IMR-90 (cell line): ENCODE results near the gene DUS3L. TPM values are rescaled to one million over a fixed set of nuclear protein-coding genes. Genes with fewer than 3 reads are reported as not detected.

ENCODE experiments used
- ATAC-seq: fragments of 200-7000 bp; cut with Tn5 transposase; 2 replicates; pipeline ENCODE4 v1.9.1; 2020; ENCODE audit warnings: low read depth, mild to moderate bottlenecking, moderate library complexity
- BruUV-seq: library from RNA; stranded (reverse); fragments of 400-500 nt; replicated peaks from 2 replicates; lab custom pipeline; 2021; lab: Mats Ljungman, UMichigan
- CTCF ChIA-PET: fragments of 300-600 bp; formaldehyde crosslinking; extraction: SDS; loops from one replicate; lab custom pipeline; 2021; ENCODE audit warnings: antibody characterized with exemption; lab: Yijun Ruan, JAX
- POLR2A ChIA-PET: fragments of 300-600 bp; sonication (Branson Sonifier 250); formaldehyde crosslinking; loops from one replicate; lab custom pipeline; 2022; ENCODE audit warnings: antibody characterized with exemption; ENCODE audit not compliant: unreplicated experiment; lab: Charles Lee
- DNase-seq: peaks from one replicate; pipeline ENCODE4 v3.0.0; 2013
- H2AFZ ChIP-seq: replicated peaks from 2 replicates; pipeline ENCODE3; 2013; ENCODE audit warnings: low read length, mild to moderate bottlenecking; ENCODE audit not compliant: poor library complexity
- H2AK5ac ChIP-seq: 2 replicates; pipeline ENCODE4 v1.6.1; 2013; ENCODE audit warnings: low read depth, low read length, inconsistent platforms
- H2AK9ac ChIP-seq: replicated peaks from 2 replicates; pipeline ENCODE3; 2013; ENCODE audit warnings: mild to moderate bottlenecking, low read depth, low read length, moderate library complexity; ENCODE audit not compliant: poor library complexity
- H2BK120ac ChIP-seq: 2 replicates; pipeline ENCODE4 v1.6.1; 2013; ENCODE audit warnings: low read depth, low read length, inconsistent platforms
- H2BK15ac ChIP-seq: 3 replicates; pipeline ENCODE4 v1.6.1; 2013; ENCODE audit warnings: low read depth, low read length, inconsistent platforms
- H2BK20ac ChIP-seq: 2 replicates; pipeline ENCODE4 v1.6.1; 2013; ENCODE audit warnings: low read depth, mild to moderate bottlenecking, inconsistent platforms, low read length, moderate library complexity
- H2BK5ac ChIP-seq: 2 replicates; pipeline ENCODE4 v1.6.1; 2013; ENCODE audit warnings: mild to moderate bottlenecking, low read depth, low read length, inconsistent platforms; ENCODE audit not compliant: poor library complexity, severe bottlenecking
- H3K14ac ChIP-seq: replicated peaks from 2 replicates; pipeline ENCODE4 v1.6.1; 2013; ENCODE audit warnings: low read depth, low read length, inconsistent platforms
- H3K18ac ChIP-seq: 2 replicates; pipeline ENCODE4 v1.6.1; 2013; ENCODE audit warnings: low read depth, low read length, control low read depth
- H3K23ac ChIP-seq: 2 replicates; pipeline ENCODE4 v1.6.1; 2013; ENCODE audit warnings: low read depth, low read length, inconsistent platforms
- H3K27ac ChIP-seq: 2 replicates; pipeline ENCODE4 v1.5.1; 2013; ENCODE audit warnings: mild to moderate bottlenecking, control low read depth, low read length; ENCODE audit not compliant: insufficient read depth
- H3K27me3 ChIP-seq: 2 replicates; pipeline ENCODE4 v1.6.1; 2013; ENCODE audit warnings: low read length; ENCODE audit not compliant: control insufficient read depth, insufficient read depth
- H3K36me3 ChIP-seq: 2 replicates; pipeline ENCODE4 v1.6.1; 2013; ENCODE audit warnings: low read length, mixed read lengths; ENCODE audit not compliant: control insufficient read depth, insufficient read depth
- H3K4ac ChIP-seq: 2 replicates; pipeline ENCODE4 v1.6.1; 2013; ENCODE audit warnings: low read depth, low read length, inconsistent platforms
- H3K4me1 ChIP-seq: 2 replicates; pipeline ENCODE4 v1.6.1; 2013; ENCODE audit warnings: low read length, mixed read lengths; ENCODE audit not compliant: control insufficient read depth, insufficient read depth
- H3K4me2 ChIP-seq: 2 replicates; pipeline ENCODE4 v1.6.1; 2013; ENCODE audit warnings: low read depth, mild to moderate bottlenecking, control low read depth, low read length, moderate library complexity
- H3K4me3 ChIP-seq: 2 replicates; pipeline ENCODE4 v1.5.1; 2013; ENCODE audit warnings: low read depth, mild to moderate bottlenecking, control low read depth, low read length, moderate library complexity; ENCODE audit not compliant: insufficient read depth
- H3K56ac ChIP-seq: 2 replicates; pipeline ENCODE4 v1.6.1; 2013; ENCODE audit warnings: low read length, inconsistent platforms; ENCODE audit not compliant: insufficient read depth; ENCODE audit errors: extremely low read depth
- H3K79me1 ChIP-seq, 2 experiments: 2 replicates each; pipeline ENCODE4 v1.6.1; 2013; ENCODE audit warnings: low read length in 2 of 2, inconsistent platforms in 1 of 2, low read depth in 1 of 2
- H3K9ac ChIP-seq: 2 replicates; pipeline ENCODE4 v1.6.1; 2013; ENCODE audit warnings: low read depth, low read length, control low read depth
- H3K9me1 ChIP-seq: 2 replicates; pipeline ENCODE4 v1.6.1; 2013; ENCODE audit warnings: low read length, inconsistent platforms; ENCODE audit not compliant: insufficient read depth
- H3K9me3 ChIP-seq: 2 replicates; pipeline ENCODE4 v1.6.1; 2013; ENCODE audit warnings: low read length; ENCODE audit not compliant: control insufficient read depth, insufficient read depth
- H4K20me1 ChIP-seq: 2 replicates; pipeline ENCODE4 v1.6.1; 2013; ENCODE audit warnings: low read length, inconsistent platforms; ENCODE audit not compliant: insufficient read depth
- H4K5ac ChIP-seq: 2 replicates; pipeline ENCODE4 v1.6.1; 2013; ENCODE audit warnings: mild to moderate bottlenecking, low read depth, low read length, control low read depth
- H4K8ac ChIP-seq, 2 experiments: 2 replicates each; pipeline ENCODE4 v1.6.1; 2013; ENCODE audit warnings: low read depth in 2 of 2, low read length in 2 of 2, control low read depth in 1 of 2, inconsistent platforms in 1 of 2
- H4K91ac ChIP-seq: 2 replicates; pipeline ENCODE4 v1.6.1; 2013; ENCODE audit warnings: low read depth, low read length, inconsistent platforms; ENCODE audit not compliant: insufficient read depth
- BHLHE40 ChIP-seq: fragments of 150-350 bp; IDR thresholded peaks from 2 replicates; pipeline ENCODE4 v1.6.1; 2016; ENCODE audit warnings: mild to moderate bottlenecking, low read depth, low read length
- CEBPB ChIP-seq: IDR thresholded peaks from 2 replicates; pipeline ENCODE4 v1.6.1; 2012; ENCODE audit warnings: low read depth, low read length, improper control_type of control experiment
- CHD1 ChIP-seq: IDR thresholded peaks from 2 replicates; pipeline ENCODE4 v1.6.1; 2012; ENCODE audit warnings: low read depth, low read length, improper control_type of control experiment
- FOS ChIP-seq: fragments of 150-350 bp; IDR thresholded peaks from 2 replicates; pipeline ENCODE4 v1.6.1; 2016; ENCODE audit warnings: low read depth, low read length
- MAFK ChIP-seq: IDR thresholded peaks from 2 replicates; pipeline ENCODE4 v1.6.1; 2012; ENCODE audit warnings: low read depth, low read length, improper control_type of control experiment
- MAZ ChIP-seq: IDR thresholded peaks from 2 replicates; pipeline ENCODE4 v1.6.1; 2012; ENCODE audit warnings: low read depth, mild to moderate bottlenecking, low read length, improper control_type of control experiment, moderate library complexity, borderline replicate concordance
- MXI1 ChIP-seq: IDR thresholded peaks from 2 replicates; pipeline ENCODE4 v1.6.1; 2012; ENCODE audit warnings: low read depth, mild to moderate bottlenecking, low read length, moderate library complexity, borderline replicate concordance
- NFE2L2 ChIP-seq: fragments of 150-350 bp; IDR thresholded peaks from 2 replicates; pipeline ENCODE4 v1.6.1; 2016; ENCODE audit warnings: low read depth, mild to moderate bottlenecking, low read length
- POLR2A ChIP-seq: IDR thresholded peaks from 2 replicates; pipeline ENCODE4 v1.6.1; 2012; ENCODE audit warnings: mild to moderate bottlenecking, low read depth, low read length
- RAD21 ChIP-seq: IDR thresholded peaks from 2 replicates; pipeline ENCODE4 v1.6.1; 2012; ENCODE audit warnings: low read length, improper control_type of control experiment
- RCOR1 ChIP-seq: IDR thresholded peaks from 2 replicates; pipeline ENCODE4 v1.6.1; 2012; ENCODE audit warnings: mild to moderate bottlenecking, low read length, improper control_type of control experiment; ENCODE audit not compliant: insufficient replicate concordance
- RFX5 ChIP-seq: IDR thresholded peaks from 2 replicates; pipeline ENCODE4 v1.8.0; 2012; ENCODE audit warnings: low read depth, mild to moderate bottlenecking, low read length, moderate library complexity
- SMC3 ChIP-seq: fragments of 150-350 bp; IDR thresholded peaks from 2 replicates; pipeline ENCODE4 v1.6.1; 2016; ENCODE audit warnings: low read depth, mild to moderate bottlenecking, antibody characterized with exemption, low read length, moderate library complexity
- WGBS, 2 experiments: methylation state at CpG; one replicate each; pipeline versions ENCODE4 v1.1.5 to v1.1.7; 2013; ENCODE audit warnings: missing lambda C conversion rate in 2 of 2; ENCODE audit not compliant: insufficient read length in 1 of 2; ENCODE audit errors: extremely low coverage in 2 of 2; 5-methylcytosine and 5-hydroxymethylcytosine counted together
- dilution Hi-C: fragments of 300-500 bp; cut with HindIII; formaldehyde crosslinking; loops from one replicate; pipeline ENCODE4 v1.14.3; 2018; ENCODE audit warnings: low sequenced_read_pairs; ENCODE audit not compliant: unreplicated experiment
- in situ Hi-C: fragments of 300-500 bp; cut with MboI; formaldehyde crosslinking; loops from 3 replicates; pipeline ENCODE4 v1.14.3; 2019; ENCODE audit warnings: low sequenced_read_pairs, inconsistent platforms, mixed read lengths
- intact Hi-C: fragments of 100-400 bp; cut with micrococcal nuclease; formaldehyde crosslinking; loops from 2 replicates; pipeline ENCODE4 v1.10.0; 2022
- polyA plus RNA-seq, 3 experiments: library from polyadenylated mRNA; depleted of rRNA; stranded (reverse); fragments of >200 nt; gene quantifications; 2 replicates each; pipeline ENCODE4 v1.2.3, GENCODE V29; 2012; ENCODE audit warnings: low replicate concordance in 1 of 3
- total RNA-seq: library from RNA; depleted of rRNA; stranded (reverse); fragments of >200 nt; gene quantifications from 2 replicates; pipeline ENCODE4 v1.2.3, GENCODE V29; 2012
- TF ChIP-seq, protein P1 (sequence below): conservative IDR thresholded peaks from 2 replicates; pipeline ENCODE4 v1.5.1; 2012; ENCODE audit warnings: mild to moderate bottlenecking, low read depth, low read length, improper control_type of control experiment
- TF ChIP-seq, protein P2 (sequence below): fragments of 150-350 bp; IDR thresholded peaks from 2 replicates; pipeline ENCODE4 v1.6.1; 2016; ENCODE audit warnings: low read depth, mild to moderate bottlenecking, low read length, moderate library complexity, borderline replicate concordance
- TF ChIP-seq, protein P3 (sequence below): fragments of 150-350 bp; IDR thresholded peaks from 2 replicates; pipeline ENCODE4 v1.6.1; 2017; ENCODE audit warnings: mild to moderate bottlenecking, antibody characterized with exemption, low read length, low read depth

The DUS3L gene
- total and polyA plus RNA-seq, 2 of the 4 experiments (the other 2 are of a cell fraction), result 12.4 to 21.3 TPM

DNA sequence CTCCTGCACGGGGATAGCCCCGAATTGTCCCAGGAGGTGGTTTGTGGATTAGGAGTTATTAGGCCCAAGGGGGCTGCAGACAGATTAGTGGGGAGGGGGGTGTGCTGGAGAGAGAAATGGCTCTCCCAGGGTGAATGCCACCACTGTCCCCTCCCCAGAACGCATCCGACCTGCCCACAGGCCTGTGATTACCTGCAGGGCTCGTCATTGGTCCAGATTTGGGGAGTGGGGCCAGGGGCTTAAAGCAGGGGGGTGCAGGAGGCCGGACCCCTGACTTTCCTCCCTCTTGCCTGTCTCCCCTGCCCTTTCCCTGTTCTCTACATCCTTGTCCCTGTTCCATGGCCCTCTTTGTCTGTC, 15.1 kb upstream of the DUS3L start:
- intact Hi-C loops (loop anchor here (10.0 kb wide), 1 partner anchor 159 kb away; no protein-coding TSS in a partner anchor), dilution Hi-C loops (no loop called here), in situ Hi-C loops (loop anchor here (10.0 kb wide), 1 partner anchor 219 kb away; no protein-coding TSS in a partner anchor)
- Histone ChIP-seq H3K9ac (no peak overlapping the region), H2AFZ (peak overlapping the region; percentile 73), H3K23ac (no peak overlapping the region), H3K79me1 (no peaks in the 10 kb centered on the region), H3K18ac (no peak overlapping the region), H3K9me3 (no peaks in the 10 kb centered on the region), H2BK15ac (no peak overlapping the region), H2AK5ac (no peak overlapping the region), H3K4me2 (no peak overlapping the region), H3K4me3 (no peak overlapping the region), H3K27ac (no peak overlapping the region), H4K8ac (no peak overlapping the region), H3K56ac (no peak overlapping the region), H3K14ac (no peak overlapping the region), H2AK9ac (no peak overlapping the region), H3K36me3 (no peaks in the 10 kb centered on the region), H4K20me1 (no peaks in the 10 kb centered on the region), H4K91ac (no peak overlapping the region), H3K9me1 (no peaks in the 10 kb centered on the region), H3K4me1 (peaks cover 3% of the 10 kb centered on the region; the same call in 1 of the 2 replicates), H2BK120ac (no peak overlapping the region; the same call in 1 of the 2 replicates), H4K5ac (no peak overlapping the region), H3K4ac (no peak overlapping the region), H3K27me3 (peaks cover 21% of the 10 kb centered on the region), H2BK5ac (no peak overlapping the region), H2BK20ac (no peak overlapping the region)
- DNase-seq (no peak), ATAC-seq (no peak)
- TF ChIP-seq, protein P1, sequence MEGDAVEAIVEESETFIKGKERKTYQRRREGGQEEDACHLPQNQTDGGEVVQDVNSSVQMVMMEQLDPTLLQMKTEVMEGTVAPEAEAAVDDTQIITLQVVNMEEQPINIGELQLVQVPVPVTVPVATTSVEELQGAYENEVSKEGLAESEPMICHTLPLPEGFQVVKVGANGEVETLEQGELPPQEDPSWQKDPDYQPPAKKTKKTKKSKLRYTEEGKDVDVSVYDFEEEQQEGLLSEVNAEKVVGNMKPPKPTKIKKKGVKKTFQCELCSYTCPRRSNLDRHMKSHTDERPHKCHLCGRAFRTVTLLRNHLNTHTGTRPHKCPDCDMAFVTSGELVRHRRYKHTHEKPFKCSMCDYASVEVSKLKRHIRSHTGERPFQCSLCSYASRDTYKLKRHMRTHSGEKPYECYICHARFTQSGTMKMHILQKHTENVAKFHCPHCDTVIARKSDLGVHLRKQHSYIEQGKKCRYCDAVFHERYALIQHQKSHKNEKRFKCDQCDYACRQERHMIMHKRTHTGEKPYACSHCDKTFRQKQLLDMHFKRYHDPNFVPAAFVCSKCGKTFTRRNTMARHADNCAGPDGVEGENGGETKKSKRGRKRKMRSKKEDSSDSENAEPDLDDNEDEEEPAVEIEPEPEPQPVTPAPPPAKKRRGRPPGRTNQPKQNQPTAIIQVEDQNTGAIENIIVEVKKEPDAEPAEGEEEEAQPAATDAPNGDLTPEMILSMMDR, result no peak
- TF ChIP-seq MXI1 (no peak), RAD21 (no peak), NFE2L2 (no peak), CEBPB (no peak), POLR2A (no peak), BHLHE40 (no peak), SMC3 (no peak), MAFK (no peak), RFX5 (no peak), MAZ (no peak), FOS (no peak), CHD1 (no peak), RCOR1 (no peak)
- TF ChIP-seq, protein P2, sequence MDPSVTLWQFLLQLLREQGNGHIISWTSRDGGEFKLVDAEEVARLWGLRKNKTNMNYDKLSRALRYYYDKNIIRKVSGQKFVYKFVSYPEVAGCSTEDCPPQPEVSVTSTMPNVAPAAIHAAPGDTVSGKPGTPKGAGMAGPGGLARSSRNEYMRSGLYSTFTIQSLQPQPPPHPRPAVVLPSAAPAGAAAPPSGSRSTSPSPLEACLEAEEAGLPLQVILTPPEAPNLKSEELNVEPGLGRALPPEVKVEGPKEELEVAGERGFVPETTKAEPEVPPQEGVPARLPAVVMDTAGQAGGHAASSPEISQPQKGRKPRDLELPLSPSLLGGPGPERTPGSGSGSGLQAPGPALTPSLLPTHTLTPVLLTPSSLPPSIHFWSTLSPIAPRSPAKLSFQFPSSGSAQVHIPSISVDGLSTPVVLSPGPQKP, result no peak
- TF ChIP-seq, protein P3, sequence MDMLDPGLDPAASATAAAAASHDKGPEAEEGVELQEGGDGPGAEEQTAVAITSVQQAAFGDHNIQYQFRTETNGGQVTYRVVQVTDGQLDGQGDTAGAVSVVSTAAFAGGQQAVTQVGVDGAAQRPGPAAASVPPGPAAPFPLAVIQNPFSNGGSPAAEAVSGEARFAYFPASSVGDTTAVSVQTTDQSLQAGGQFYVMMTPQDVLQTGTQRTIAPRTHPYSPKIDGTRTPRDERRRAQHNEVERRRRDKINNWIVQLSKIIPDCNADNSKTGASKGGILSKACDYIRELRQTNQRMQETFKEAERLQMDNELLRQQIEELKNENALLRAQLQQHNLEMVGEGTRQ, result no peak
- CTCF ChIA-PET, result interaction anchor here (1.4 kb wide), 1 partner anchor 84 kb away, joined by 4 read pairs; no protein-coding TSS in a partner anchor
- WGBS, 2 experiments, result no CpG with 5 or more reads among the region's 6 CpGs
- BruUV-seq, result no TSS peak
- POLR2A ChIA-PET, result no interaction called here
